Measurements from ENCODE around the gene ZC3H18. TPM values are rescaled to one million over a fixed set of nuclear protein-coding genes. Genes with fewer than 3 reads are reported as not detected.

The ZC3H18 gene
- total RNA-seq, 1 donor from 2014 or later: 6.3 TPM

- no peak for DNase-seq (ENCODE audit: low spot score)
These were observed 108.2 kb downstream of the ZC3H18 start for GRCh38 chr16:88678224-88678979.

DNA sequence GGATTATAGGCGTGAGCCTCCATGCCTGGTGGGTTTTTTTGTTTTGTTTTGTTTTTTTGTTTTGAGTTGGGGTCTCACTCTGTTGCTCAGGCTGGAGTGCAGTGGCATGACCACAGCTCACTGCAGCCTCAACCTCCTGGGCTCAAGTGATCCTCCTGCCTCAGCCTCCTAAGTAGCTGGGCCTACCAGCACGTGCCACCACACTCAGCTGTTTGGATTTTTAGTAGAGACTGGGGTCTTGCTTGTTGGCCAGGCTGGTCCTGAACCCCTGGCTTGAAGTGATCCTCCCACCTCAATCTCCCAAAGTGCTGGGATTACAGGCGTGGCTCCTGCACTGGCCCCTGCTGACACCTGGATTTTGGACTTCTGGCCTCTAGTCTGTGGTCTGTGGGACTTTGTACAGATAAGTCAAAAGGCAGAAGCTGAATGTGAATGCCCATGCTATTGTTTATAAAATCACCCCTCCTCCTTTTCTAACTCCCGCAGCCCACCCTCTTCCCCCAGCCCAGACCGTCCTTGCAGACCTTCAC is 110.4 kb downstream of the ZC3H18 start:
- DNase-seq (ENCODE audit: low spot score): no peak

DNA sequence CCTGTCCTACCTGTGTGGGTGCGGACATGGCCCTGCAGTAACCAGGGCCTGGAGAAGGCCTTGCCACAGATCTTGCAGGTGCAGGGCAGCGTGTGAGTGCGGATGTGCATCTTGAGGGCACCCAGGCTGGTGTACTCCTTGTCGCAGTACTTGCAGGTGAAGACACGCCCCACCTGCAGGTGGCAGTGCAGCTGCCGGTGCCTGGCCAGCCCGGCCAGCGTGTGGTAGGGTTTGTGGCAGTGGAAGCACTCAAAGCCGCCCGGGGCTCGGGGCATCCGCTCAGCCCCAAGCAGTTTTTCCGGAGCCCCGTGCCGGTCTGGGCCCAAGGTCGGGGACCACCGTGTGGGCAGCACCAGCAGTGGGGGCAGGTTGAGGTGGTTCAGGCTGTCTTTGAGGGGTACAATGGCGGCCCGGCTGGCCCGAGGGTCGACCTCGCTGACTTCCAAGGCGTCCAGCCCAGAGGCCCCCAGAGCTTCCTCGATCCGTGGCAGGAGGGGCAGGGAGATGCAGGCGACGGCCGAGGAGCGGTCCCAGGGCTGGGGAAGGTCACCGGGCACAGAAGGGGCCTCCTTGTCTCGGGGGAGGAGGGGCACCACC is 111.0 kb downstream of the ZC3H18 start:
- no peak for DNase-seq (ENCODE audit: low spot score)

Other genes with a start within 250 kb of the ZC3H18 start
- 5.3 TPM for gene ZNF469, start 187.4 kb upstream of the ZC3H18 start, total RNA-seq (ENCODE audit: insufficient read depth, low replicate concordance)
- gene ZFPM1, start 117.1 kb upstream of the ZC3H18 start, total RNA-seq (ENCODE audit: insufficient read depth, low replicate concordance): 1.7 TPM
- not detected for gene IL17C, start 68.2 kb downstream of the ZC3H18 start, total RNA-seq (ENCODE audit: insufficient read depth, low replicate concordance)
- 70.3 TPM for gene CYBA, start 80.7 kb downstream of the ZC3H18 start, total RNA-seq (ENCODE audit: insufficient read depth, low replicate concordance)
- gene MVD, start 92.7 kb downstream of the ZC3H18 start, total RNA-seq (ENCODE audit: insufficient read depth, low replicate concordance): 21.4 TPM
- gene SNAI3, start 116.1 kb downstream of the ZC3H18 start, total RNA-seq (ENCODE audit: insufficient read depth, low replicate concordance): not detected
- gene RNF166, start 136.0 kb downstream of the ZC3H18 start, total RNA-seq (ENCODE audit: insufficient read depth, low replicate concordance): 29.9 TPM
- gene CTU2, start 136.1 kb downstream of the ZC3H18 start, total RNA-seq (ENCODE audit: insufficient read depth, low replicate concordance): 10.8 TPM
- gene PIEZO1, start 214.8 kb downstream of the ZC3H18 start, total RNA-seq (ENCODE audit: insufficient read depth, low replicate concordance): 91.7 TPM
- gene CDT1, start 233.4 kb downstream of the ZC3H18 start, total RNA-seq (ENCODE audit: insufficient read depth, low replicate concordance): 1.9 TPM
- 34.2 TPM for gene APRT, start 241.5 kb downstream of the ZC3H18 start, total RNA-seq (ENCODE audit: insufficient read depth, low replicate concordance)